ENCODE data around the gene QKI. TPM values are rescaled to one million over a fixed set of nuclear protein-coding genes. Genes with fewer than 3 reads are reported as not detected.

The QKI gene
- total RNA-seq, 4 donors from 2014 or later, result 8.4 to 107 (median 37.1) TPM

GRCh38 chr6:163386329-163386908 lies 28.1 kb upstream of the QKI start:
- Histone ChIP-seq H3K36me3 (no peaks in the 10 kb centered on the region), H3K4me1 (no peaks in the 10 kb centered on the region), H3K9me3 (peaks cover 0 to 4% (median 0%) of the 10 kb centered on the region in 4 donors), H3K4me3 (no peak overlapping the region), H3K27me3 (no peaks in the 10 kb centered on the region), H3K27ac (no peak overlapping the region)
- DNase-seq, result no peak
- no peak for TF ChIP-seq POLR2A (IDR thresholded peaks at IDR 0.05)
- TF ChIP-seq, protein P1, sequence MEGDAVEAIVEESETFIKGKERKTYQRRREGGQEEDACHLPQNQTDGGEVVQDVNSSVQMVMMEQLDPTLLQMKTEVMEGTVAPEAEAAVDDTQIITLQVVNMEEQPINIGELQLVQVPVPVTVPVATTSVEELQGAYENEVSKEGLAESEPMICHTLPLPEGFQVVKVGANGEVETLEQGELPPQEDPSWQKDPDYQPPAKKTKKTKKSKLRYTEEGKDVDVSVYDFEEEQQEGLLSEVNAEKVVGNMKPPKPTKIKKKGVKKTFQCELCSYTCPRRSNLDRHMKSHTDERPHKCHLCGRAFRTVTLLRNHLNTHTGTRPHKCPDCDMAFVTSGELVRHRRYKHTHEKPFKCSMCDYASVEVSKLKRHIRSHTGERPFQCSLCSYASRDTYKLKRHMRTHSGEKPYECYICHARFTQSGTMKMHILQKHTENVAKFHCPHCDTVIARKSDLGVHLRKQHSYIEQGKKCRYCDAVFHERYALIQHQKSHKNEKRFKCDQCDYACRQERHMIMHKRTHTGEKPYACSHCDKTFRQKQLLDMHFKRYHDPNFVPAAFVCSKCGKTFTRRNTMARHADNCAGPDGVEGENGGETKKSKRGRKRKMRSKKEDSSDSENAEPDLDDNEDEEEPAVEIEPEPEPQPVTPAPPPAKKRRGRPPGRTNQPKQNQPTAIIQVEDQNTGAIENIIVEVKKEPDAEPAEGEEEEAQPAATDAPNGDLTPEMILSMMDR (IDR thresholded peaks at IDR 0.05), result no peak

DNA sequence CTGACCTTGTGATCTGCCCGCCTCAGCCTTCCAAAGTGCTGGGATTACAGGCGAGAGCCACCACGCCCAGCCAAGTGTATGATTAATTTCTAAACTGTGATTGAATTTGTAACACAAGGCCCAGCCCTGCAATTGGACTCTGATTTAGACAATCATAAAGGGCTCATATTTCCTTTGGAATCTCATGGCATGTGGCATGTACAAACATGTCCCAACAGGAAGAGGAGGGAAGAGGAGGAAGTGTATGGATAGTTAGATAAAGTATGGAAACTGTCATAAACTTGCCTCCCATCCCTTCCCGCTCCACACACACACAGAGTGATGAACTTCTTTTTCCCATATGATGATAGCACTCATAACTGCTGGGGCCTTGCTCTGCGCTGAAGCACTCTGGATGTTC lies 27.2 kb upstream of the QKI start:
- no peak for DNase-seq
- Histone ChIP-seq H3K27ac (no peak overlapping the region), H3K9me3 (peaks cover 0 to 4% (median 0%) of the 10 kb centered on the region in 4 donors), H3K4me3 (no peak overlapping the region), H3K4me1 (no peaks in the 10 kb centered on the region), H3K27me3 (no peaks in the 10 kb centered on the region), H3K36me3 (no peaks in the 10 kb centered on the region)
- no peak for TF ChIP-seq POLR2A (IDR thresholded peaks at IDR 0.05)
- TF ChIP-seq, protein P1 (IDR thresholded peaks at IDR 0.05), result no peak

GRCh38 chr6:163389354-163389753 lies 25.2 kb upstream of the QKI start:
- Histone ChIP-seq H3K4me1 (no peaks in the 10 kb centered on the region), H3K27ac (no peak overlapping the region), H3K27me3 (no peaks in the 10 kb centered on the region), H3K36me3 (no peaks in the 10 kb centered on the region), H3K9me3 (no peaks in the 10 kb centered on the region), H3K4me3 (no peak overlapping the region)
- TF ChIP-seq, protein P1 (IDR thresholded peaks at IDR 0.05), result no peak
- TF ChIP-seq POLR2A (IDR thresholded peaks at IDR 0.05), result no peak
- no peak for DNase-seq

DNA sequence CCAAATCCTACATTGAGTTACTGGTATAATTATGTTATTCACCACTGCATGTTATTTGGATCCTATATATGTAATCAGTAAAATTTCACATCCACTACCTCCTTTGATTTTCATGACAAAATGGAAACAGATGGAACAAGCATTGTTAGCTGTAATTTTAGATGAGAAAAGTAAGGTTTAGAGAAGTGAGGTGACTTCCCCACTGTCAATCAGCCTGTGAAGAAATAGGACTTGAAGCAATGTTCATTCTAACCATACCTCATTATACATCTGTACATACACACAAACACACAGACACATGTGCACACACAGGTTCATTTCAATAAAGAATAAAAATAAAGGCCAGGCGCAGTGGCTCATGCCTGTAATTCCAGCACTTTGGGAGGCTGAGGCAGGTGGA lies 23.7 kb upstream of the QKI start:
- Histone ChIP-seq H3K27ac (no peak overlapping the region), H3K9me3 (no peaks in the 10 kb centered on the region), H3K4me1 (no peaks in the 10 kb centered on the region), H3K27me3 (no peaks in the 10 kb centered on the region), H3K36me3 (no peaks in the 10 kb centered on the region), H3K4me3 (no peak overlapping the region)
- DNase-seq, result no peak
- TF ChIP-seq, protein P1 (IDR thresholded peaks at IDR 0.05), result no peak
- TF ChIP-seq POLR2A (IDR thresholded peaks at IDR 0.05), result no peak

DNA sequence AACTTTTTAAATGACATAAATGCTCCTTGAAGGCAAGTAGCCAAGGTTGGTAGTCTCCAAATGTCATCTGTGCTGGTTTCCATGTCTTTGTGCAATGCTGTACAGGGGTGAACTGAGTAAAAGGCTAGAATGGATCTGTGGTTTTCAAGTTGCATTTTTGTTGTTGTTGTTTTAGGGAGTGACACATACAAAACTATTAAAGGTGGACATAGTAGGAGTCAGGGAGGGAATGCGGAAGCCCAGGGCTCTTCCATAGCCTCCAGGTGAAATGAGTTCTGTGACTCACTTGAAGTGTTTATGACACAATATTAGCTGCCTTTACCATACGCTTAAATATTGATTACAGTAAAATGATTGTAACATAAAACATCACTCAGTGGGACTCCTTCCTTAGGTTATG lies 22.5 kb upstream of the QKI start:
- Histone ChIP-seq H3K9me3 (no peaks in the 10 kb centered on the region), H3K4me3 (no peak overlapping the region), H3K27ac (no peak overlapping the region), H3K27me3 (no peaks in the 10 kb centered on the region), H3K36me3 (no peaks in the 10 kb centered on the region), H3K4me1 (no peaks in the 10 kb centered on the region)
- no peak for DNase-seq
- TF ChIP-seq POLR2A (IDR thresholded peaks at IDR 0.05), result no peak
- TF ChIP-seq, protein P1 (IDR thresholded peaks at IDR 0.05), result no peak

DNA sequence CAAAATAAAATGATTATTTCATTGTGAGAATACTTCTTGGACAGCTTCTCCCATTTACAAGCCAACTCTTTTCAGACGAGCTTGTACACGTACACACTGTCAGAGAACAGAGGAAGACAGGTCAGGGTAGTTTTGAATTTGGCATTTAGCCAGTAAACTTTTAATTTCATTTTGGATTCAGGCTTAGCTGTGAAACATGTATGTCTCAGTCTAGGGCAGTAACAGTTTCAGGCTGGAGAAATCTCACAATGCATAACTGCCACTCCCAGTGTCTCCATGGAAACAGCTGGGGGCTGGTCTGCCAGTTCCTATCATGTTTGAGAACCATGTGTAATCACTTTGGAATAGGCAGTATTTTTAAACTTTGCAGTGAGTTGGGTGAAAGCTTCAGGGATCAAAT lies 22.0 kb upstream of the QKI start:
- H3K27me3 ChIP-seq, result no peaks in the 10 kb centered on the region
- no peak for DNase-seq
- no peaks in the 10 kb centered on the region for H3K36me3 ChIP-seq
- no peaks in the 10 kb centered on the region for H3K9me3 ChIP-seq
- H3K4me1 ChIP-seq, result no peaks in the 10 kb centered on the region
- H3K4me3 ChIP-seq, result no peak overlapping the region
- H3K27ac ChIP-seq, result no peak overlapping the region
- TF ChIP-seq, protein P1 (IDR thresholded peaks at IDR 0.05), result no peak
- TF ChIP-seq POLR2A (IDR thresholded peaks at IDR 0.05), result no peak
